HPDE6-E6E7 (cell line): ENCODE measurements around the gene PDLIM7.

Experiments
- DNase-seq: peaks from one replicate; pipeline ENCODE4 v3.0.0; 2011; ENCODE audit warnings: missing footprints; ENCODE audit errors: extremely low spot score

The PDLIM7 gene

GRCh38 chr5:177445052-177445916 is 52.1 kb downstream of the PDLIM7 start:
- no peak for DNase-seq

GRCh38 chr5:177444106-177445051 is 53.0 kb downstream of the PDLIM7 start:
- DNase-seq: no peak

- DNase-seq: no peak
These were observed 54.0 kb downstream of the PDLIM7 start for GRCh38 chr5:177443144-177443983.

GRCh38 chr5:177442066-177442826 is 55.2 kb downstream of the PDLIM7 start:
- no peak for DNase-seq

GRCh38 chr5:177440990-177441780 is 56.2 kb downstream of the PDLIM7 start:
- DNase-seq: no peak

GRCh38 chr5:177440211-177440989 is 57.0 kb downstream of the PDLIM7 start:
- DNase-seq: no peak

GRCh38 chr5:177439518-177440053 is 57.8 kb downstream of the PDLIM7 start:
- no peak for DNase-seq

- no peak for DNase-seq
These were observed 58.9 kb downstream of the PDLIM7 start for GRCh38 chr5:177438468-177438867.

GRCh38 chr5:177437623-177438022 is 59.8 kb downstream of the PDLIM7 start:
- no peak for DNase-seq

GRCh38 chr5:177435847-177436536 is 61.4 kb downstream of the PDLIM7 start:
- DNase-seq: no peak

GRCh38 chr5:177434942-177435738 is 62.3 kb downstream of the PDLIM7 start:
- DNase-seq: no peak

- no peak for DNase-seq
These were observed 63.0 kb downstream of the PDLIM7 start for GRCh38 chr5:177434437-177434836.

- DNase-seq: no peak
These were observed 63.7 kb downstream of the PDLIM7 start for GRCh38 chr5:177433658-177434217.
